AG09319 (cell line): Measurements from ENCODE around the gene PMVK.

Source experiments
- DNase-seq: peaks from one replicate; pipeline ENCODE4 v3.0.0-alpha.2; 2010; ENCODE audit warnings: low read depth; ENCODE audit errors: extremely low read depth
- CTCF ChIP-seq: IDR thresholded peaks from 2 replicates; pipeline ENCODE4 v1.5.1; 2011; ENCODE audit warnings: low read depth, mild to moderate bottlenecking, inconsistent platforms, low read length, moderate library complexity

The PMVK gene

GRCh38 chr1:154974808-154975408 is 38.4 kb upstream of the PMVK start:
- peak; percentile 90 for DNase-seq
- no peak for TF ChIP-seq CTCF

GRCh38 chr1:154974102-154974807 is 37.7 kb upstream of the PMVK start, which contains the start of gene CKS1B:
CKS1B (plus strand) TSS chr1:154974681; CDS start chr1:154974746, 65 bp downstream.
- peak; percentile 100 for DNase-seq
- TF ChIP-seq CTCF, result no peak

- TF ChIP-seq CTCF, result peak; percentile 23
- DNase-seq, result peak; percentile 96
These were observed 37.0 kb upstream of the PMVK start for GRCh38 chr1:154973344-154974101.

GRCh38 chr1:154972517-154973343 is 36.2 kb upstream of the PMVK start:
- TF ChIP-seq CTCF, result no peak
- DNase-seq, result peak; percentile 89

GRCh38 chr1:154972213-154972516 is 35.6 kb upstream of the PMVK start:
- no peak for TF ChIP-seq CTCF

GRCh38 chr1:154971341-154971998 is 35.0 kb upstream of the PMVK start:
- no peak for TF ChIP-seq CTCF
- DNase-seq, result no peak

More at GRCh38 chr1:154972213-154972516, 35.6 kb upstream of the PMVK start:
- no peak for DNase-seq
